WTC11 (cell line): ENCODE results near the gene SLC24A1. TPM values are rescaled to one million over a fixed set of nuclear protein-coding genes. Genes with fewer than 3 reads are reported as not detected.

Experiments used
- ATAC-seq: fragments of 200-7000 bp; cut with Tn5 transposase; 2 replicates; pipeline ENCODE4 v1.10.0; 2021; ENCODE audit warnings: mild to moderate bottlenecking, moderate library complexity
- CTCF ChIA-PET: fragments of 300-600 bp; sonication (Branson Sonifier 250); formaldehyde crosslinking; loops from one replicate; lab custom pipeline; 2021; ENCODE audit warnings: antibody characterized with exemption; lab: Charles Lee
- POLR2A ChIA-PET: fragments of 350-600 bp; sonication (Branson Sonifier 250); formaldehyde crosslinking; loops from one replicate; lab custom pipeline; 2021; ENCODE audit warnings: antibody characterized with exemption; lab: Charles Lee
- DNase-seq: peaks from one replicate; pipeline ENCODE4 v3.0.0; 2021; ENCODE audit warnings: low spot score
- H3K27ac Mint-ChIP-seq: 2 replicates; pipeline ENCODE4 v1.8.0; 2021; ENCODE audit warnings: mixed read lengths
- H3K27me3 Mint-ChIP-seq: 2 replicates; pipeline ENCODE4 v1.8.0; 2021; ENCODE audit warnings: low read depth, mild to moderate bottlenecking, moderate library complexity, mixed read lengths
- H3K36me3 Mint-ChIP-seq: 2 replicates; pipeline ENCODE4 v1.8.0; 2021; ENCODE audit warnings: mixed read lengths
- H3K4me1 Mint-ChIP-seq: 2 replicates; pipeline ENCODE4 v1.8.0; 2022; ENCODE audit warnings: mixed read lengths
- H3K4me3 Mint-ChIP-seq: 2 replicates; pipeline ENCODE4 v1.8.0; 2021; ENCODE audit warnings: mild to moderate bottlenecking, moderate library complexity, mixed read lengths
- H3K9me3 Mint-ChIP-seq: 2 replicates; pipeline ENCODE4 v1.8.0; 2021; ENCODE audit warnings: mixed read lengths
- ELF4 ChIP-seq: sonication (generic); formaldehyde crosslinking; IDR thresholded peaks from 2 replicates; pipeline ENCODE4 v1.8.1; 2022; ENCODE audit warnings: low read depth, mild to moderate bottlenecking, moderate library complexity, missing genetic modification reagents
- EMX1 ChIP-seq: fragments of 250-450 bp; sonication (Bioruptor Pico); IDR thresholded peaks from 2 replicates; pipeline ENCODE4 v1.8.0; 2021; ENCODE audit warnings: mild to moderate bottlenecking
- ESRRA ChIP-seq: sonication (generic); formaldehyde crosslinking; IDR thresholded peaks from 2 replicates; pipeline ENCODE4 v1.8.1; 2022; ENCODE audit warnings: mild to moderate bottlenecking, missing genetic modification reagents, borderline replicate concordance
- GTF2I ChIP-seq: fragments of 250-450 bp; sonication (Bioruptor Pico); conservative IDR thresholded peaks from 2 replicates; pipeline ENCODE4 v1.4.0; 2021; ENCODE audit warnings: mild to moderate bottlenecking
- IRF2 ChIP-seq: sonication (generic); formaldehyde crosslinking; IDR thresholded peaks from 2 replicates; pipeline ENCODE4 v1.8.0; 2022; ENCODE audit warnings: low read depth, missing genetic modification reagents, borderline replicate concordance
- MYBL2 ChIP-seq: sonication (generic); formaldehyde crosslinking; IDR thresholded peaks from 2 replicates; pipeline ENCODE4 v1.8.1; 2023; ENCODE audit warnings: mild to moderate bottlenecking, moderate library complexity, missing genetic modification reagents
- NR3C1 ChIP-seq: sonication (generic); formaldehyde crosslinking; conservative IDR thresholded peaks from 2 replicates; pipeline ENCODE4 v1.8.1; 2023; ENCODE audit warnings: low read depth, mild to moderate bottlenecking, missing genetic modification reagents
- OVOL2 ChIP-seq: fragments of 250-450 bp; sonication (Bioruptor Pico); IDR thresholded peaks from 2 replicates; pipeline ENCODE4 v1.9.0; 2021; ENCODE audit warnings: mild to moderate bottlenecking, borderline replicate concordance
- PRRX2 ChIP-seq: fragments of 250-450 bp; sonication (Bioruptor Pico); IDR thresholded peaks from 2 replicates; pipeline ENCODE4 v1.8.0; 2021; ENCODE audit warnings: mild to moderate bottlenecking
- SMAD4 ChIP-seq: sonication (generic); formaldehyde crosslinking; IDR thresholded peaks from 2 replicates; pipeline ENCODE4 v1.8.0; 2022; ENCODE audit warnings: mild to moderate bottlenecking, missing genetic modification reagents
- ZBTB21 ChIP-seq: sonication (generic); formaldehyde crosslinking; IDR thresholded peaks from 2 replicates; pipeline ENCODE4 v1.8.1; 2023; ENCODE audit warnings: mild to moderate bottlenecking, missing genetic modification reagents, borderline replicate concordance
- ZNF121 ChIP-seq: sonication (generic); formaldehyde crosslinking; IDR thresholded peaks from 2 replicates; pipeline ENCODE4 v1.8.0; 2023; ENCODE audit warnings: missing genetic modification reagents
- total RNA-seq: library from RNA; stranded (reverse); gene quantifications from 3 replicates; pipeline ENCODE4 v1.2.3, GENCODE V29; 2021
- TF ChIP-seq, protein P1 (sequence below): sonication (generic); formaldehyde crosslinking; IDR thresholded peaks from 2 replicates; pipeline ENCODE4 v1.8.1; 2022; ENCODE audit warnings: mild to moderate bottlenecking, missing genetic modification reagents, moderate library complexity, borderline replicate concordance
- TF ChIP-seq, protein P2 (sequence below): fragments of 250-450 bp; sonication (Bioruptor Pico); IDR thresholded peaks from 2 replicates; pipeline ENCODE4 v1.9.0; 2021; ENCODE audit warnings: moderate library complexity, mild to moderate bottlenecking, inconsistent platforms, borderline replicate concordance
- TF ChIP-seq, protein P3 (sequence below): sonication (generic); formaldehyde crosslinking; IDR thresholded peaks from 2 replicates; pipeline ENCODE4 v1.8.1; 2023; ENCODE audit warnings: mild to moderate bottlenecking, missing genetic modification reagents, moderate library complexity
- TF ChIP-seq, protein P4 (sequence below): sonication (generic); formaldehyde crosslinking; conservative IDR thresholded peaks from 2 replicates; pipeline ENCODE4 v1.8.1; 2022; ENCODE audit warnings: mild to moderate bottlenecking, missing genetic modification reagents
- TF ChIP-seq, protein P5 (sequence below): sonication (generic); formaldehyde crosslinking; IDR thresholded peaks from 2 replicates; pipeline ENCODE4 v1.8.1; 2023; ENCODE audit warnings: mild to moderate bottlenecking, missing genetic modification reagents
- TF ChIP-seq, protein P6 (sequence below): sonication (generic); formaldehyde crosslinking; IDR thresholded peaks from 2 replicates; pipeline ENCODE4 v1.8.1; 2023; ENCODE audit warnings: mild to moderate bottlenecking, missing genetic modification reagents, borderline replicate concordance
- TF ChIP-seq, protein P7 (sequence below): sonication (generic); formaldehyde crosslinking; IDR thresholded peaks from 2 replicates; pipeline ENCODE4 v1.8.1; 2023; ENCODE audit warnings: mild to moderate bottlenecking, missing genetic modification reagents

Gene SLC24A1
- total RNA-seq, 1 experiment from 2014 or later, result 7.0 TPM

DNA sequence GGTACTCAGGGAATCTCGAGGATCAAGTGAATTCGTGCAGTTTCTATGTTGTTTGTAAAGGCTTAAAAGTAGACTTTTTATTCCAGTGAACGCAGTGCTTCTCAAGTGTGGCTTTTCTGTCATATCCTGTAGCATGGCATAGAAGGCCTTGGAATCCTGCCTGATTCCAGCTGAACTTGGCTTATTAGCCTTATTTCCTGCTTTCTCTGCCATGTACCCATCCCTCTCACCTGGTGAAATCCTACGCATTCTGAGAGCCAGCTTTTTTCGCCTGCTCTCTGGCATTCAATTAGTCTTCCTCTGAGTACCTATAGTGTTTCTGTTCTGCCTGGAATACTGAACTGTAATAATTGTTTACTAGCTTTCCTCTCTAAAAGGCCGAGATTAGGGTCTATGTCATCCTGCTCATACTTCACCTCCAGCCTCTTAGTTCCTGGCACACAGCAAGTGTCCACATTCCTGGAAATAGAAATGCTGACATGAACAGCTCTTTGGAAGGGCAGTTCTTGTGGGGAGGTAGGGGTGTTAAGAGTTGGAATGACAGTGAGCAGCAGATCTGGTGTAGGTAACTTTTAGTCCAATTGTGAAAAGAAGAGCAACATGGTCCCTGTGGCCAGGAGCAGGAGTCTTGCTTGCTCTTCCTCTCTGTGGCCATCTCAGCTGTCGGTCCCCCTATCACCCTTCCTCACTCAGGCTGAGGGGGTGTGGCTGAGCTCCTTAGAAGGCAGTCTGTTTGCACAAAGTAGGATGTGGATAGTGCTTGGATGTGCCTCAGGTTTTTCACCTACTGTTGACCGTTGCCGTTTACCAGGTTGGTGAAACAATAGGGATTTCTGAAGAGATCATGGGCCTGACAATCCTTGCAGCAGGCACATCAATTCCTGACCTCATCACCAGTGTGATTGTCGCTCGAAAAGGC lies 30.4 kb downstream of the SLC24A1 start:
- POLR2A ChIA-PET, result no interaction called here
- H3K27me3 Mint-ChIP-seq, result no peaks in the 10 kb centered on the region; the same call in 1 of the 2 replicates
- no peaks in the 10 kb centered on the region for H3K36me3 Mint-ChIP-seq
- TF ChIP-seq SMAD4 (CRISPR knock-in tag) (no peak), EMX1 (no peak), NR3C1 (no peak), ZNF121 (no peak)
- CTCF ChIA-PET, result interaction anchor here (0.9 to 1.4 kb wide), 3 partner anchors 14 to 211 kb away, joined by 3 to 6 read pairs (median 4); no protein-coding TSS in a partner anchor
- no peak overlapping the region for H3K27ac Mint-ChIP-seq
- no peak overlapping the region for H3K4me3 Mint-ChIP-seq
- H3K9me3 Mint-ChIP-seq, result no peaks in the 10 kb centered on the region
- ATAC-seq (peak; percentile 62), DNase-seq (no peak)
- peaks cover 6% of the 10 kb centered on the region; the same call in 1 of the 2 replicates for H3K4me1 Mint-ChIP-seq

DNA sequence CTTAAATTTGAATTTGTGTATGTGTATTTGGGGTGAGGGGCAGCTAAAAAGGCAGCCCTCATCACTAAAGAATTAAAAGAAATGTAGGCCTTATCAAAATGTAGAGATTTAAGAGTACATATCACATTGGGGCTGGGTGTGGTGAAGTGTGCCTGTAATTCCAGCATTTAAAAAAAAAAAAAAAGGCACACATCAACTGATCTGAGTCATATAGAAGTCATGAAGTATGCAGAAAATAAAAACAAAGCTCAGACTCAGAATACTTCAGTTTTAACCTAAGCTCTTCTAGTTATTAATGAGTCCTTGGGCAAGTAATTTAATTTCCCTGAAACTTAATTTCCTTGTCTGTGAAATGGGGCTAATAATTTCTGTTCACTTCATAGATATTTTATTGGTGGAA lies 31.6 kb downstream of the SLC24A1 start:
- no peaks in the 10 kb centered on the region; the same call in 1 of the 2 replicates for H3K27me3 Mint-ChIP-seq
- no peak for ATAC-seq
- H3K4me3 Mint-ChIP-seq, result no peak overlapping the region
- no peaks in the 10 kb centered on the region for H3K9me3 Mint-ChIP-seq
- H3K4me1 Mint-ChIP-seq, result peaks cover 6% of the 10 kb centered on the region; the same call in 1 of the 2 replicates
- ChIA-PET POLR2A (no interaction called here), CTCF (interaction anchor here (1.2 kb wide), 1 partner anchor 16 kb away, joined by 3 read pairs; no protein-coding TSS in a partner anchor)
- no peak for DNase-seq
- H3K36me3 Mint-ChIP-seq, result no peaks in the 10 kb centered on the region
- H3K27ac Mint-ChIP-seq, result no peak overlapping the region
- TF ChIP-seq IRF2 (CRISPR knock-in tag) (no peak), EMX1 (no peak)
- TF ChIP-seq, protein P1, sequence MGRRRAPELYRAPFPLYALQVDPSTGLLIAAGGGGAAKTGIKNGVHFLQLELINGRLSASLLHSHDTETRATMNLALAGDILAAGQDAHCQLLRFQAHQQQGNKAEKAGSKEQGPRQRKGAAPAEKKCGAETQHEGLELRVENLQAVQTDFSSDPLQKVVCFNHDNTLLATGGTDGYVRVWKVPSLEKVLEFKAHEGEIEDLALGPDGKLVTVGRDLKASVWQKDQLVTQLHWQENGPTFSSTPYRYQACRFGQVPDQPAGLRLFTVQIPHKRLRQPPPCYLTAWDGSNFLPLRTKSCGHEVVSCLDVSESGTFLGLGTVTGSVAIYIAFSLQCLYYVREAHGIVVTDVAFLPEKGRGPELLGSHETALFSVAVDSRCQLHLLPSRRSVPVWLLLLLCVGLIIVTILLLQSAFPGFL (CRISPR knock-in tag), result no peak
- TF ChIP-seq, protein P2, sequence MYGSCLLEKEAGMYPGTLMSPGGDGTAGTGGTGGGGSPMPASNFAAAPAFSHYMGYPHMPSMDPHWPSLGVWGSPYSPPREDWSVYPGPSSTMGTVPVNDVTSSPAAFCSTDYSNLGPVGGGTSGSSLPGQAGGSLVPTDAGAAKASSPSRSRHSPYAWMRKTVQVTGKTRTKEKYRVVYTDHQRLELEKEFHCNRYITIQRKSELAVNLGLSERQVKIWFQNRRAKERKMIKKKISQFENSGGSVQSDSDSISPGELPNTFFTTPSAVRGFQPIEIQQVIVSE, result no peak
- TF ChIP-seq, protein P3, sequence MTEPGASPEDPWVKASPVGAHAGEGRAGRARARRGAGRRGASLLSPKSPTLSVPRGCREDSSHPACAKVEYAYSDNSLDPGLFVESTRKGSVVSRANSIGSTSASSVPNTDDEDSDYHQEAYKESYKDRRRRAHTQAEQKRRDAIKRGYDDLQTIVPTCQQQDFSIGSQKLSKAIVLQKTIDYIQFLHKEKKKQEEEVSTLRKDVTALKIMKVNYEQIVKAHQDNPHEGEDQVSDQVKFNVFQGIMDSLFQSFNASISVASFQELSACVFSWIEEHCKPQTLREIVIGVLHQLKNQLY (CRISPR knock-in tag), result no peak
- TF ChIP-seq, protein P4, sequence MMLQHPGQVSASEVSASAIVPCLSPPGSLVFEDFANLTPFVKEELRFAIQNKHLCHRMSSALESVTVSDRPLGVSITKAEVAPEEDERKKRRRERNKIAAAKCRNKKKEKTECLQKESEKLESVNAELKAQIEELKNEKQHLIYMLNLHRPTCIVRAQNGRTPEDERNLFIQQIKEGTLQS (CRISPR knock-in tag), result no peak

DNA sequence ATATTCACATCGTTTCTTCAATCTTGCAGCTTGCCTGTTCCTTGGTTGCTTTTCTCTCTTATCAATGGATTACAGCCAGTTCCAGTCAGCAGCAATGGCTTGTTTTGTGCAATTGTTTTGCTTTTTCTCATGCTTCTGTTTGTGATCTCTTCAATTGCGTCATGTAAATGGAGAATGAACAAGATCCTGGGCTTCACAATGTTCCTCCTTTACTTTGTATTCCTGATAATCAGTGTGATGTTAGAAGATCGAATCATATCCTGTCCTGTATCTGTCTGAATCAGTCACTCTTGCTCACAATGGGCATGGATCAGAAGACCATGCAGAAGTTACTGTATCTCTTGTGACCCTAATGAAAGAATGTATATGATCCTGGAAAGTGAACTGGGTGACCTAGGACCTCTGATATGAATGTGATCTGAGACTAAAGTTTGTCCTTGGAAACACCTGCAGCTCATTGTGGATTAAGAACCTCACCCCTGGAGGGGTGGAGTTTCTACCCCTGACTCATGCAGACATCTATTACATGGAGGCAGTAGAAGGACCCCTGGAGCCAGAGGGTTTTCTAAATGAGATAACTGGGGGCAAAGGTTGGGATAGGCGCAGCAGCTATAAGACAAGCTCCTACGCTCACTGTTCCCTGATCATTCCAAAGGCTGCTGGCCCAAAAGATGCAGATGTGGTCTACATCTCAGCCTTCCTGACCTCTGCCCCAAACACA lies 32.2 kb downstream of the SLC24A1 start:
- H3K9me3 Mint-ChIP-seq, result no peaks in the 10 kb centered on the region
- no peak for ATAC-seq
- no peak overlapping the region for H3K4me3 Mint-ChIP-seq
- ChIA-PET CTCF (interaction anchor here (1.2 kb wide), 1 partner anchor 16 kb away, joined by 3 read pairs; no protein-coding TSS in a partner anchor), POLR2A (no interaction called here)
- no peak overlapping the region for H3K27ac Mint-ChIP-seq
- no peaks in the 10 kb centered on the region for H3K36me3 Mint-ChIP-seq
- H3K4me1 Mint-ChIP-seq, result peaks cover 6% of the 10 kb centered on the region; the same call in 1 of the 2 replicates
- DNase-seq, result no peak
- H3K27me3 Mint-ChIP-seq, result no peaks in the 10 kb centered on the region; the same call in 1 of the 2 replicates
- TF ChIP-seq OVOL2 (CRISPR knock-in tag) (no peak), GTF2I (CRISPR knock-in tag) (no peak), ELF4 (CRISPR knock-in tag) (no peak), MYBL2 (CRISPR knock-in tag) (no peak), ESRRA (CRISPR knock-in tag) (no peak), ZBTB21 (CRISPR knock-in tag) (no peak), PRRX2 (CRISPR knock-in tag) (no peak)
- TF ChIP-seq, protein P5, sequence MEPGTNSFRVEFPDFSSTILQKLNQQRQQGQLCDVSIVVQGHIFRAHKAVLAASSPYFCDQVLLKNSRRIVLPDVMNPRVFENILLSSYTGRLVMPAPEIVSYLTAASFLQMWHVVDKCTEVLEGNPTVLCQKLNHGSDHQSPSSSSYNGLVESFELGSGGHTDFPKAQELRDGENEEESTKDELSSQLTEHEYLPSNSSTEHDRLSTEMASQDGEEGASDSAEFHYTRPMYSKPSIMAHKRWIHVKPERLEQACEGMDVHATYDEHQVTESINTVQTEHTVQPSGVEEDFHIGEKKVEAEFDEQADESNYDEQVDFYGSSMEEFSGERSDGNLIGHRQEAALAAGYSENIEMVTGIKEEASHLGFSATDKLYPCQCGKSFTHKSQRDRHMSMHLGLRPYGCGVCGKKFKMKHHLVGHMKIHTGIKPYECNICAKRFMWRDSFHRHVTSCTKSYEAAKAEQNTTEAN (CRISPR knock-in tag), result no peak
- TF ChIP-seq, protein P6, sequence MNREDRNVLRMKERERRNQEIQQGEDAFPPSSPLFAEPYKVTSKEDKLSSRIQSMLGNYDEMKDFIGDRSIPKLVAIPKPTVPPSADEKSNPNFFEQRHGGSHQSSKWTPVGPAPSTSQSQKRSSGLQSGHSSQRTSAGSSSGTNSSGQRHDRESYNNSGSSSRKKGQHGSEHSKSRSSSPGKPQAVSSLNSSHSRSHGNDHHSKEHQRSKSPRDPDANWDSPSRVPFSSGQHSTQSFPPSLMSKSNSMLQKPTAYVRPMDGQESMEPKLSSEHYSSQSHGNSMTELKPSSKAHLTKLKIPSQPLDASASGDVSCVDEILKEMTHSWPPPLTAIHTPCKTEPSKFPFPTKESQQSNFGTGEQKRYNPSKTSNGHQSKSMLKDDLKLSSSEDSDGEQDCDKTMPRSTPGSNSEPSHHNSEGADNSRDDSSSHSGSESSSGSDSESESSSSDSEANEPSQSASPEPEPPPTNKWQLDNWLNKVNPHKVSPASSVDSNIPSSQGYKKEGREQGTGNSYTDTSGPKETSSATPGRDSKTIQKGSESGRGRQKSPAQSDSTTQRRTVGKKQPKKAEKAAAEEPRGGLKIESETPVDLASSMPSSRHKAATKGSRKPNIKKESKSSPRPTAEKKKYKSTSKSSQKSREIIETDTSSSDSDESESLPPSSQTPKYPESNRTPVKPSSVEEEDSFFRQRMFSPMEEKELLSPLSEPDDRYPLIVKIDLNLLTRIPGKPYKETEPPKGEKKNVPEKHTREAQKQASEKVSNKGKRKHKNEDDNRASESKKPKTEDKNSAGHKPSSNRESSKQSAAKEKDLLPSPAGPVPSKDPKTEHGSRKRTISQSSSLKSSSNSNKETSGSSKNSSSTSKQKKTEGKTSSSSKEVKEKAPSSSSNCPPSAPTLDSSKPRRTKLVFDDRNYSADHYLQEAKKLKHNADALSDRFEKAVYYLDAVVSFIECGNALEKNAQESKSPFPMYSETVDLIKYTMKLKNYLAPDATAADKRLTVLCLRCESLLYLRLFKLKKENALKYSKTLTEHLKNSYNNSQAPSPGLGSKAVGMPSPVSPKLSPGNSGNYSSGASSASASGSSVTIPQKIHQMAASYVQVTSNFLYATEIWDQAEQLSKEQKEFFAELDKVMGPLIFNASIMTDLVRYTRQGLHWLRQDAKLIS (CRISPR knock-in tag), result no peak
- TF ChIP-seq, protein P7, sequence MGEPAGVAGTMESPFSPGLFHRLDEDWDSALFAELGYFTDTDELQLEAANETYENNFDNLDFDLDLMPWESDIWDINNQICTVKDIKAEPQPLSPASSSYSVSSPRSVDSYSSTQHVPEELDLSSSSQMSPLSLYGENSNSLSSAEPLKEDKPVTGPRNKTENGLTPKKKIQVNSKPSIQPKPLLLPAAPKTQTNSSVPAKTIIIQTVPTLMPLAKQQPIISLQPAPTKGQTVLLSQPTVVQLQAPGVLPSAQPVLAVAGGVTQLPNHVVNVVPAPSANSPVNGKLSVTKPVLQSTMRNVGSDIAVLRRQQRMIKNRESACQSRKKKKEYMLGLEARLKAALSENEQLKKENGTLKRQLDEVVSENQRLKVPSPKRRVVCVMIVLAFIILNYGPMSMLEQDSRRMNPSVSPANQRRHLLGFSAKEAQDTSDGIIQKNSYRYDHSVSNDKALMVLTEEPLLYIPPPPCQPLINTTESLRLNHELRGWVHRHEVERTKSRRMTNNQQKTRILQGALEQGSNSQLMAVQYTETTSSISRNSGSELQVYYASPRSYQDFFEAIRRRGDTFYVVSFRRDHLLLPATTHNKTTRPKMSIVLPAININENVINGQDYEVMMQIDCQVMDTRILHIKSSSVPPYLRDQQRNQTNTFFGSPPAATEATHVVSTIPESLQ (CRISPR knock-in tag), result no peak
